Keratinocyte (primary cell): Measurements from ENCODE around the gene UPK3A.

Experiments
- CTCF ChIP-seq, 3 experiments: IDR thresholded peaks in 1 of 3; conservative IDR thresholded peaks in 1 of 3; optimal IDR thresholded peaks in 1 of 3; 2 replicates in 2 of 3; 3 replicates in 1 of 3; pipeline versions ENCODE3 to v1.5.1; 2011; ENCODE audit warnings: low read length in 3 of 3, mild to moderate bottlenecking in 3 of 3, moderate library complexity in 2 of 3, control low read depth in 1 of 3, inconsistent platforms in 1 of 3; ENCODE audit not compliant: insufficient read depth in 2 of 3; ENCODE audit errors: extremely low read depth in 1 of 3
- EZH2 ChIP-seq: IDR thresholded peaks from one replicate; pipeline ENCODE4 v1.6.1; 2012; ENCODE audit warnings: inconsistent platforms, mild to moderate bottlenecking, low read length, moderate library complexity

DNA sequence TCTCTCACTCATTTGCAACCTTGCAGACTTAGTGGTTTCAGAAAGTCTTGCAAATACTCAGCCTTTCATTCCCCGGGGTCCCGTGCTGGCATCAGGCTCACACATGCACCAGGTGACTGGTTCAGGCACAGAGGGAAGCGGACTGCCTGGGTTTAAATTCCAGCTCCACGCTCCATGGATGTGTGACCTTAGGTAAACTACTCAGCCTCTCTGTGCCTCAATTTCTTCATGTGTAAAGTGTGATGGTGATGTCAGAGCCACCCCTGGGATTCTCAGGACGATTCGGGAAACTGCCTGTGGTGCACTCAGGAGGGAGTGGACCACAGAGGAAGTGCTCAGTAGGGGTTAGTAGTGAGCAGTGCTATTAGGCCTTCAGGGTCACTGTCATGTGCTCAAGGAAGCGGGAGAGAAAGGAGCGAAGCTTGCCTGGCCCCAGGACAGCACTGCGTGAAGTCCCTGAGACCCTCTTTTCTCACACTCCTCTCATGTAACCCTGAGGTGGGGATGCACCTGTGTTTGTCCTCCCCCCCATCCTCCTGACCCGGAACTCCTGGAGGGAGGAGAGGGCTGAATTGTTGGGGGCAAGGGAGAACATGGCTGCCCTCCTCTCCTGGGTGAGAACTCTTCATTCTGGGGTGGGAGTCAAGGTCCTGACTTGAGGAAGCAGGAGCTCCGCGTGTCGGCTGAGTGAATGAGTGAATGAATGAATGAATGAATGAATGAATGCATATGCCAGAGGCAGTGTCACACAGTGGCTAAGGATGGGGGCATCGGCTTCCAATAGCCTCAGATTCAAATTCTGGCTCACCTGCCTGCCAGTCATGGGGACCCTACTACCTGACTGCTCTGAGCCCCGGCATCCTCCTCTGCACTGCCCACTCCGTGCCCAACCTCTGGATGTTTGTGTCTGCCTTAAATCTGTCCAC lies 14.4 kb upstream of the UPK3A start:
- no peak for TF ChIP-seq CTCF (optimal IDR thresholded peaks at IDR 0.05 in 1 of 3, IDR thresholded peaks at IDR 0.05 in 1 of 3, conservative IDR thresholded peaks at IDR 0.05 in 1 of 3; ENCODE audit: extremely low read depth in 1 of 3, insufficient read depth in 2 of 3, low read length in 3 of 3)
- TF ChIP-seq EZH2 = no peak
